ENCODE results near the gene NFKBIE. TPM values are rescaled to one million over a fixed set of nuclear protein-coding genes. Genes with fewer than 3 reads are reported as not detected.

The NFKBIE gene
- total and polyA plus RNA-seq, 9 of the 15 experiments (the other 6 are each of a cell fraction or from before 2014, with no cell fraction given) = 2.1 to 16.4 (median 11.7) TPM

DNA sequence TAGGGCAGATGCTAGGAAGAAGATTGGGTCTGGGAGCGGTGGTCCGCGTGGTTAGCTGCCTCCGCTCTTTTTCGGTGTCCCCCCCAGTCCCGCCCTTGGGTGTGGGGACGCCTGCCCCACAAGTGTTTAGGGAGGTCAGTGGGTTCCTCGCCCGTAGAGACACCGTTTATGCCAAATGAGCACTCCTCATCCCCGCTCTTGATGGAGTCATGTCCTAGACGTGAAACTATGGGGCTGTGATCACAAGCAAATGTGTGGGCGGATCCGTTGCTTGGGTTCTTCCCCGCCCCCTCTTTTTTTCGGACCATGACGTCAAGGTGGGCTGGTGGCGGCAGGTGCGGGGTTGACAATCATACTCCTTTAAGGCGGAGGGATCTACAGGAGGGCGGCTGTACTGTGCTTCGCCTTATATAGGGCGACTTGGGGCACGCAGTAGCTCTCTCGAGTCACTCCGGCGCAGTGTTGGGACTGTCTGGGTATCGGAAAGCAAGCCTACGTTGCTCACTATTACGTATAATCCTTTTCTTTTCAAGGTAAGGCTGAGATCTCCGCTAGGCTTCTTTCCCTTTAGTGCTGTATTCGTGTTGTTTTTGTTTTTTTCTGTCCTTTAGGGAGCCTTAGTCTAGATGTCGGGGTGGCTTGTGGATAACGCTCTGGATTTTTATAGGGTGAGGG, 18.6 kb downstream of the NFKBIE start, which contains the start of gene HSP90AB1 (continued):
- 0 out of 2 replicates have a peak, but pooled peaks have one; percentile 18 for TF ChIP-seq KLF16 (IDR thresholded peaks at IDR 0.05)
- TF ChIP-seq ZNF324 (CRISPR knock-in tag; IDR thresholded peaks at IDR 0.05) = no peak
- TF ChIP-seq KLF13 (tag; IDR thresholded peaks at IDR 0.05; ENCODE audit: borderline replicate concordance, low read depth) = peak; percentile 30; the same call in 1 of the 2 replicates
- peak; percentile 52; the same call in 1 of the 2 replicates for TF ChIP-seq NR2C1 (IDR thresholded peaks at IDR 0.05)
- no peak for TF ChIP-seq NR2C1 (tag; IDR thresholded peaks at IDR 0.05)
- TF ChIP-seq CEBPB (tag; IDR thresholded peaks at IDR 0.05) = no peak
- TF ChIP-seq ZKSCAN3 (CRISPR knock-in tag; IDR thresholded peaks at IDR 0.05) = no peak
- TF ChIP-seq ESRRA (IDR thresholded peaks at IDR 0.05; ENCODE audit: borderline replicate concordance, low read depth) = no peak; the same call in 1 of the 2 replicates
- TF ChIP-seq FOXK2 (conservative IDR thresholded peaks at IDR 0.05 in 1 of 2, IDR thresholded peaks at IDR 0.05 in 1 of 2; ENCODE audit: low read depth in 2 of 2) = peak; percentile 52 to 62; a peak in 2 of 4 replicates
- TF ChIP-seq, protein P1, sequence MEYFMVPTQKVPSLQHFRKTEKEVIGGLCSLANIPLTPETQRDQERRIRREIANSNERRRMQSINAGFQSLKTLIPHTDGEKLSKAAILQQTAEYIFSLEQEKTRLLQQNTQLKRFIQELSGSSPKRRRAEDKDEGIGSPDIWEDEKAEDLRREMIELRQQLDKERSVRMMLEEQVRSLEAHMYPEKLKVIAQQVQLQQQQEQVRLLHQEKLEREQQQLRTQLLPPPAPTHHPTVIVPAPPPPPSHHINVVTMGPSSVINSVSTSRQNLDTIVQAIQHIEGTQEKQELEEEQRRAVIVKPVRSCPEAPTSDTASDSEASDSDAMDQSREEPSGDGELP (CRISPR knock-in tag; IDR thresholded peaks at IDR 0.05; ENCODE audit: borderline replicate concordance) = no peak; the same call in 1 of the 2 replicates
- TF ChIP-seq CHD2 (IDR thresholded peaks at IDR 0.05; ENCODE audit: low read depth, low read length) = peak; percentile 92
- TF ChIP-seq FOXJ2 (tag; IDR thresholded peaks at IDR 0.05) = peak; percentile 64; the same call in 1 of the 2 replicates
- TF ChIP-seq, protein P2, sequence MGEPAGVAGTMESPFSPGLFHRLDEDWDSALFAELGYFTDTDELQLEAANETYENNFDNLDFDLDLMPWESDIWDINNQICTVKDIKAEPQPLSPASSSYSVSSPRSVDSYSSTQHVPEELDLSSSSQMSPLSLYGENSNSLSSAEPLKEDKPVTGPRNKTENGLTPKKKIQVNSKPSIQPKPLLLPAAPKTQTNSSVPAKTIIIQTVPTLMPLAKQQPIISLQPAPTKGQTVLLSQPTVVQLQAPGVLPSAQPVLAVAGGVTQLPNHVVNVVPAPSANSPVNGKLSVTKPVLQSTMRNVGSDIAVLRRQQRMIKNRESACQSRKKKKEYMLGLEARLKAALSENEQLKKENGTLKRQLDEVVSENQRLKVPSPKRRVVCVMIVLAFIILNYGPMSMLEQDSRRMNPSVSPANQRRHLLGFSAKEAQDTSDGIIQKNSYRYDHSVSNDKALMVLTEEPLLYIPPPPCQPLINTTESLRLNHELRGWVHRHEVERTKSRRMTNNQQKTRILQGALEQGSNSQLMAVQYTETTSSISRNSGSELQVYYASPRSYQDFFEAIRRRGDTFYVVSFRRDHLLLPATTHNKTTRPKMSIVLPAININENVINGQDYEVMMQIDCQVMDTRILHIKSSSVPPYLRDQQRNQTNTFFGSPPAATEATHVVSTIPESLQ (CRISPR knock-in tag; IDR thresholded peaks at IDR 0.05) = 0 out of 2 replicates have a peak, but pooled peaks have one; percentile 53
- no peak for TF ChIP-seq ZNF785 (CRISPR knock-in tag; IDR thresholded peaks at IDR 0.05)
- TF ChIP-seq SRSF1 (IDR thresholded peaks at IDR 0.05; ENCODE audit: low read depth, low read length) = no peak
- no peak for TF ChIP-seq MCM2 (IDR thresholded peaks at IDR 0.05; ENCODE audit: low read depth)
- TF ChIP-seq SRSF3 (IDR thresholded peaks at IDR 0.05; ENCODE audit: insufficient read depth, low read length) = no peak
- peak; percentile 100 for TF ChIP-seq POLR2A (conservative IDR thresholded peaks at IDR 0.05)
- no peak for TF ChIP-seq NR2F6 (CRISPR knock-in tag; IDR thresholded peaks at IDR 0.05)
- TF ChIP-seq MTA3 (IDR thresholded peaks at IDR 0.05; ENCODE audit: borderline replicate concordance) = peak; percentile 99
- TF ChIP-seq CREM (IDR thresholded peaks at IDR 0.05; ENCODE audit: low read depth) = peak; percentile 95
- no peak for TF ChIP-seq STAT5B (CRISPR knock-in tag; IDR thresholded peaks at IDR 0.05)
- no peak for TF ChIP-seq ZBTB8A (IDR thresholded peaks at IDR 0.05; ENCODE audit: partially characterized antibody)
- TF ChIP-seq ZNF507 (tag; conservative IDR thresholded peaks at IDR 0.05) = no peak
- TF ChIP-seq, protein P3, sequence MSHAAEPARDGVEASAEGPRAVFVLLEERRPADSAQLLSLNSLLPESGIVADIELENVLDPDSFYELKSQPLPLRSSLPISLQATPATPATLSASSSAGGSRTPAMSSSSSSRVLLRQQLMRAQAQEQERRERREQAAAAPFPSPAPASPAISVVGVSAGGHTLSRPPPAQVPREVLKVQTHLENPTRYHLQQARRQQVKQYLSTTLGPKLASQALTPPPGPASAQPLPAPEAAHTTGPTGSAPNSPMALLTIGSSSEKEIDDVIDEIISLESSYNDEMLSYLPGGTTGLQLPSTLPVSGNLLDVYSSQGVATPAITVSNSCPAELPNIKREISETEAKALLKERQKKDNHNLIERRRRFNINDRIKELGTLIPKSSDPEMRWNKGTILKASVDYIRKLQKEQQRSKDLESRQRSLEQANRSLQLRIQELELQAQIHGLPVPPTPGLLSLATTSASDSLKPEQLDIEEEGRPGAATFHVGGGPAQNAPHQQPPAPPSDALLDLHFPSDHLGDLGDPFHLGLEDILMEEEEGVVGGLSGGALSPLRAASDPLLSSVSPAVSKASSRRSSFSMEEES (CRISPR knock-in tag; IDR thresholded peaks at IDR 0.05) = no peak
- TF ChIP-seq ZFX (CRISPR knock-in tag; IDR thresholded peaks at IDR 0.05) = peak; percentile 34
